Activated T-helper 1 cell treated with anti-CD3 and anti-CD28 coated beads, Interleukin-12 subunit alpha, Interleukin-12 subunit beta, Interleukin-2, Interleukin-4 antibody, amounts not matched to agents 30 ng/mL and 10 ng/mL and 1 ng/mL, durations not matched to agents 14 hours and 24 hours and 36 hours (primary cell): Measurements from ENCODE around the gene SCYL3. TPM values are rescaled to one million over a fixed set of nuclear protein-coding genes. Genes with fewer than 3 reads are reported as not detected.

Source experiments
- DNase-seq: peaks from one replicate; pipeline ENCODE4 v3.0.0; 2021; ENCODE audit warnings: low spot score
- H3K27ac Mint-ChIP-seq: one replicate; pipeline ENCODE4 v1.8.0; 2021; ENCODE audit warnings: mild to moderate bottlenecking, mixed read lengths
- H3K27me3 Mint-ChIP-seq: one replicate; pipeline ENCODE4 v1.8.0; 2022; ENCODE audit warnings: mild to moderate bottlenecking, moderate library complexity, mixed read lengths; ENCODE audit not compliant: insufficient read depth
- H3K36me3 Mint-ChIP-seq: one replicate; pipeline ENCODE4 v1.8.0; 2021; ENCODE audit warnings: low read depth, mixed read lengths
- H3K4me1 Mint-ChIP-seq: one replicate; pipeline ENCODE4 v1.8.0; 2021; ENCODE audit warnings: low read depth, mixed read lengths
- H3K4me3 Mint-ChIP-seq: one replicate; pipeline ENCODE4 v1.8.0; 2021; ENCODE audit warnings: mild to moderate bottlenecking, moderate library complexity, mixed read lengths
- H3K9me3 Mint-ChIP-seq: one replicate; pipeline ENCODE4 v1.8.0; 2021; ENCODE audit warnings: mixed read lengths
- intact Hi-C: fragments of 100-400 bp; cut with micrococcal nuclease; formaldehyde crosslinking; loops from one replicate; pipeline ENCODE4 v1.15.1; 2024
- total RNA-seq: library from RNA; stranded (reverse); gene quantifications from 2 replicates; pipeline ENCODE4 v1.2.3, GENCODE V29; 2022

SCYL3 gene
- total RNA-seq, 1 donor from 2014 or later = 11.8 TPM

GRCh38 chr1:169892927-169893644 is 610 bp downstream of the SCYL3 start:
- Mint-ChIP-seq H3K4me3 (peak overlapping the region; percentile 81), H3K27ac (peak overlapping the region; percentile 70), H3K36me3 (peaks cover 18% of the 10 kb centered on the region), H3K27me3 (peaks cover 9% of the 10 kb centered on the region), H3K4me1 (peaks cover 58% of the 10 kb centered on the region), H3K9me3 (no peaks in the 10 kb centered on the region)
- DNase-seq = no peak
- intact Hi-C loops = loop anchor here (1.0 to 5.0 kb wide), 8 partner anchors 98 to 1957 kb away; partner anchors contain the start of genes DCAF6, KIFAP3, PRRC2C and VAMP4

DNA sequence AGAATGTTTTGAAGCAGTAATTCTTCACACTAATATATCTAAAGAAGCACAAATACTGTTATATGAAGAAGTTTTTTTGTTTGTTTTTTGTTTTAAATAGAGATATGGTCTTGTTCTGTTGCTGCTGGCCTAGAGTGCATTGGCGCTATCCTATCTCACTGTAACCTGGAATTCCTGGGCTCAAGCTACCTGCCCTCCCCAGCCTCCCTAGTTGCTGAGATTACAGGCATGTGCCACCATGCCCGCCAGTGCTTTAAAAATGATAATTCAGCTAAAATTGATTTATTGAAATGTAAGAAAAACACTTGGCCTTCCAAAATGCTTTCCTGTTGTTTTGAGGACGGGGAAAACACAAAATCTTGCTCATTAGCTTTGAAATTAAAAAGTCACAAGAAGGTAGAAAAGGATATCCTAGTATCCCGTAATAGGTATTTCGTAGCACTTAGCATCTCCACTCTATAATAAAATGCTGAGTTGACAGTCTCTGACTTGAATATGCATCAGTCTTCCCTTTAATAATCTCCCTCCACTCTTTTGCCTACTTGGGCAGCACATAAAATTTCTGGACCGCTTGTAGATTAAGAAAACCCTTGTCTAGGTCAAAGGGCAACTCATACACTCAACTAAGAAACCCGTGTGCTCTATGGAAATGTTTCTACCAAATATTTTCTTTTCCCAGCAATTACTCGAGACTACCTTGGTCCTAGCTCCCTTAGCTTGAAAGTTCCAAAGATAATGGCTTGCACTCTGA is 1.3 kb downstream of the SCYL3 start:
- Mint-ChIP-seq H3K4me1 (peaks cover 59% of the 10 kb centered on the region), H3K9me3 (no peaks in the 10 kb centered on the region)
- no peak for DNase-seq

GRCh38 chr1:169891539-169891885 is 2.2 kb downstream of the SCYL3 start:
- peaks cover 23% of the 10 kb centered on the region for H3K36me3 Mint-ChIP-seq
- peaks cover 2% of the 10 kb centered on the region for H3K27me3 Mint-ChIP-seq
- H3K4me3 Mint-ChIP-seq = peak overlapping the region; percentile 81
- H3K27ac Mint-ChIP-seq = peak overlapping the region; percentile 97
- no peak for DNase-seq
- peaks cover 59% of the 10 kb centered on the region for H3K4me1 Mint-ChIP-seq
- intact Hi-C loops = loop anchor here (1.0 to 5.0 kb wide), 6 partner anchors 194 to 1901 kb away; partner anchors contain the start of genes PRRC2C and VAMP4
- no peaks in the 10 kb centered on the region for H3K9me3 Mint-ChIP-seq

More for the DNA sequence above, 1.3 kb downstream of the SCYL3 start:
- Mint-ChIP-seq H3K4me3 (peak overlapping the region; percentile 81), H3K36me3 (peaks cover 20% of the 10 kb centered on the region), H3K27ac (peak overlapping the region; percentile 70), H3K27me3 (peaks cover 6% of the 10 kb centered on the region)
- intact Hi-C loops = loop anchor here (5.0 kb wide), 4 partner anchors 195 to 1900 kb away; partner anchors contain the start of genes PRRC2C and VAMP4

DNA sequence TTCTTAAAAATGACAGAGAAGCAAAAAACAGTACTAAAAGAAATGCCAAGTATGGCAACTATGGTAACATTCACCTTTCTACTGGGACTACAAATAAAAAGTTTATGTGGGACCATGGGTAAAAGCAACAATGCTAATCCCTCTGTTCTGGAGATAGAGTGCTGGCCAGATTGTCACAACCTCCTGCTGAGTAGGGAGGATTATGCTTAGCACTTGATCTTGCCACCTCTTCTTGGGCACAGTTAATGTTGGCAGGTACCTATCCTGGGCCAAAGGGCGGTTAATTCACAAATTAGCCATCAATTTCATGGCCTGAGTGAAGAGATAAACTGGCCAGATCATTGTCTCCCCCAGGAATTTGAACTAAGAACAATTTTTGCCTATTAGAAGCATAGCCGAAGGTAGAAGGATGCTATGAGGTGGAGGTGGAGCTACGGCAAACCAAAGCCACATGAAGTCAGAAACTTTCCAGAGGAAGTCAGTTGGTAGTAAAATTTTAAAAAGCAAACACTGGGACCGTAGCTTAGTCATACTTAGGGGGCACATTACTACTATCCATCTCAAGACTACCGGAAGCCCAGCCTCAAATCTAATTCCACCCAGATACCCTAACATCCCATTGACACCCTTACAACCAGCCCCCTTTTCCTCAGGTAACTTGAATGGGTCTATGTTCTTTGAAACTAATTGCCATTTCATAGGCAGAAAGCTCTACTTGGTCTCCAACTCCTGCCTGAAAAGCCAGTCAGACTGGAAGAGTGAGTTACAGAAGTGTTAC is 2.7 kb downstream of the SCYL3 start:
- no peaks in the 10 kb centered on the region for H3K9me3 Mint-ChIP-seq
- DNase-seq = peak; percentile 36
- intact Hi-C loops = loop anchor here (1.0 to 5.0 kb wide), 6 partner anchors 194 to 1901 kb away; partner anchors contain the start of genes PRRC2C and VAMP4
- H3K27me3 Mint-ChIP-seq = peaks cover 2% of the 10 kb centered on the region
- H3K4me3 Mint-ChIP-seq = peak overlapping the region; percentile 81
- peak overlapping the region; percentile 97 for H3K27ac Mint-ChIP-seq
- peaks cover 59% of the 10 kb centered on the region for H3K4me1 Mint-ChIP-seq
- H3K36me3 Mint-ChIP-seq = peaks cover 28% of the 10 kb centered on the region

GRCh38 chr1:169889871-169890270 is 3.8 kb downstream of the SCYL3 start:
- H3K27ac Mint-ChIP-seq = no peak overlapping the region
- H3K36me3 Mint-ChIP-seq = peaks cover 35% of the 10 kb centered on the region
- intact Hi-C loops = loop anchor here (5.0 kb wide), 4 partner anchors 193 to 1902 kb away; partner anchors contain the start of genes PRRC2C and VAMP4
- no peak for DNase-seq
- H3K9me3 Mint-ChIP-seq = no peaks in the 10 kb centered on the region
- H3K4me1 Mint-ChIP-seq = peaks cover 57% of the 10 kb centered on the region
- no peak overlapping the region for H3K4me3 Mint-ChIP-seq
- peaks cover 2% of the 10 kb centered on the region for H3K27me3 Mint-ChIP-seq

DNA sequence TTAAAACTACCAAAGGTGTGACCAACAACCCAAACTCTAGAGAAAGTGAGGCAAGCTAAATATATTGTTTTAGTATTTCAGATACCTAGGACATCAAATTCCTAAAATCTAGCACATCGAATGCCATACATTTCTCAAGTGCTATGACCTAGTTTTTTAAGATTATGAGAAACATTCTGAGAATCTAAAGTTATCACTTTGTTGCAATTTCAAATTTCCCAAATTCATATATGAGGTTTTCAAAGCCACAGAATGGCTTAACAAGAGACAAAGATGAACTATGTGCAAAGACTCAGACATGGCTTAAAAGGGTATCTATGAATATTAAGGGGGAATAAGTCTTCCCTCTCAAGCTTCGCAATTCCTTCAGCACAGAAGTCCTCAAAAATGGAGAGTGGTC is 6.8 kb downstream of the SCYL3 start:
- Mint-ChIP-seq H3K36me3 (peaks cover 41% of the 10 kb centered on the region), H3K4me1 (peaks cover 50% of the 10 kb centered on the region), H3K27me3 (no peaks in the 10 kb centered on the region), H3K27ac (no peak overlapping the region), H3K4me3 (no peak overlapping the region), H3K9me3 (no peaks in the 10 kb centered on the region)
- no peak for DNase-seq
- intact Hi-C loops = no loop called here

DNA sequence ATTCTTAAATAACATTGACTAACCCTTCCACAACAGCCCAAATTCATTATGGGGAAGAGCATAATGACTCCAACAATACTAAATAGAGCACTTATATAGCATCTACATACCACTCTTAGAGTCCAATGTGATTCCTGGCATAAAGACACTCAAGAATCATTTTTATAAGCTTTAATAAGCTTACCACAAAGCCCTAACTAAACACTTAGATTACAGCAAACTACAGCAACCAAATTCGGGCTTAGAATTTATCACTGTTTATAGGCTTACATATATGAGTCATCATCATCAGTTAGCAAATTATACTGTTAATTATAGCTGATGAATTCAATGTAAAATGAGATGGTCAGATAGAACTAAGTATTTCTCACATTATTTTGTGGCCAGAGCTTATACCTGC is 7.3 kb downstream of the SCYL3 start:
- Mint-ChIP-seq H3K36me3 (peaks cover 43% of the 10 kb centered on the region), H3K9me3 (no peaks in the 10 kb centered on the region), H3K27me3 (no peaks in the 10 kb centered on the region), H3K4me1 (peaks cover 46% of the 10 kb centered on the region), H3K4me3 (no peak overlapping the region), H3K27ac (no peak overlapping the region)
- intact Hi-C loops = no loop called here
- DNase-seq = no peak

DNA sequence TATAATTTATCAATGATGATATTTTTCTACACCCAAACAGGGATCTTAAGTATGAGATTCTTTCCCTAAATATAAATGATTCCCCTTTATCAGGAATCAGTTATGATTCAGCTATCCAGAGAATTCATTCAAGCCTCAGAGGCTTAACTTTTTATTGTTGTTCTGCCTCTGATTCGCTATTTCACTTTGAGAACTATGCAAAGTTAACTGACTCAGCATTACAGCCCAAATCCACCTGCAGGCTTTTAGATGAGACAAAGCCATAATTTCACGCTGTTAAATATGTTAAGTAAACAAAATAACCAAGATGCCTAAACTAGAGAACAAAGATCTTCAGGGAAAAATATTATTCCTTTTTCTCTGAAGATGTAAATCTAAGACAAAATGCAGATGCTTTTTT is 8.5 kb downstream of the SCYL3 start:
- no peak overlapping the region for H3K4me3 Mint-ChIP-seq
- H3K36me3 Mint-ChIP-seq = peaks cover 41% of the 10 kb centered on the region
- no peak overlapping the region for H3K27ac Mint-ChIP-seq
- intact Hi-C loops = no loop called here
- DNase-seq = no peak
- H3K9me3 Mint-ChIP-seq = no peaks in the 10 kb centered on the region
- peaks cover 34% of the 10 kb centered on the region for H3K4me1 Mint-ChIP-seq
- H3K27me3 Mint-ChIP-seq = no peaks in the 10 kb centered on the region

GRCh38 chr1:169884634-169885033 is 9.1 kb downstream of the SCYL3 start:
- Mint-ChIP-seq H3K36me3 (peaks cover 41% of the 10 kb centered on the region), H3K27me3 (no peaks in the 10 kb centered on the region), H3K27ac (no peak overlapping the region), H3K9me3 (no peaks in the 10 kb centered on the region), H3K4me3 (no peak overlapping the region), H3K4me1 (peaks cover 29% of the 10 kb centered on the region)
- DNase-seq = no peak
- intact Hi-C loops = no loop called here

DNA sequence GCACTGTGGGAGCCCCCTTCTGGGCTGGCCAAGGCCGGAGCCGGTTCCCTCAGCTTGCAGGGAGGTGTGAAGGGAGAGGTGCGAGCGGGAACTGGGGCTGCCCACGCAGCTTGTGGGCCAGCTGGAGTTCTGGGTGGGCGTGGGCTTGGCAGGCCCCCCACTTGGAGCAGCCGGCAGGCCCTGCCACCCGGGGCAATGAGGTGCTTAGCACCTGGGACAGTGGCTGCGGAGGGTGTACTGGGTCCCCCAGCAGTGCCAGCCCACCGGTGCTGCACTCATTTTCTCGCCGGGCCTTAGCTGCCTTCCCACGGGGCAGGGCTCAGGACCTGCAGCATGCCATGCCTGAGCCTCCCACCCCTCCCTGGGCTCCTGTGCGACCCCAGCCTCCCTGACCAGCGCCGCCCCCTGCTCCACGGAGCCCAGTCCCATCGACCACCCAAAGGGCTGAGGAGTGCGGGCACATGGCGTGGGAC is 11.6 kb downstream of the SCYL3 start:
- H3K4me3 Mint-ChIP-seq = no peak overlapping the region
- H3K36me3 Mint-ChIP-seq = peaks cover 34% of the 10 kb centered on the region
- DNase-seq = no peak
- intact Hi-C loops = no loop called here
- H3K27ac Mint-ChIP-seq = no peak overlapping the region
- no peaks in the 10 kb centered on the region for H3K9me3 Mint-ChIP-seq
- H3K4me1 Mint-ChIP-seq = peaks cover 13% of the 10 kb centered on the region
- H3K27me3 Mint-ChIP-seq = no peaks in the 10 kb centered on the region

DNA sequence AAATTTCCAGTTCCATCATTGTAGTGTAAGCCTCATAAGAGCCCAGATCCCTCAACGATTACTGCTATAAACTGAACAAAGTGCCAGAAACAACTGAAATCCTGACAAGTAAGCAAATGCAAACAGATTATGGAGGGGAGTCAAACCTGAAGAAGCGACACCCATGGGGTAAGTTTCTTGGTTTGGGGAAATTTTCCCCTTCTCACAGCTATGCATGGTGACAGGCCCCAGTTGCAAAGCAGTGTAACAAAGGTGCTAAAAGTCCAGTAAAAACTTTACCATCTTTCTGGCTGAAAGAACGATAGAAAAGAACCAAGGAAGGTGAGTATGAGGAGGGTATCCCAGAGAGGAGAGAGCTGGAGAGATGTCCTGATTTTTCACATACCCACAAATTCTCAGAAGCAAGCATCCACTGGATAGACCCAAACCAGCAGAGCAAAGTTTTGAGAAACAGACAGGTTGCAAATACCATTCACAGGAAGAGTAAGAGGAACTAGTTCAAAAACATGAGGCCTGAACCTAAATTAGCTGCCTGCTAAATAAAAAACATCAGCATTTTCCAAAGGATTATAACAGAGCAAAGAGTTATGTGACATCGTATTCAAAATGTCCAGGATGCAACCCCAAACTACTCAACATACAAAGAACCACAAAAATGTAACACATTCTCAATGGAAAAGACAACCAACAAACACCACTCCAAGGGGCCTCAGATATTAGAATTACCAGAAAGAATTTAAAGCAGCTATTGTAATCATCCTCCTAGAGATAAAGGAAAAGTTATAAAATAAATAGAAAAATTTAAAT is 14.5 kb downstream of the SCYL3 start:
- Mint-ChIP-seq H3K36me3 (peaks cover 36% of the 10 kb centered on the region), H3K4me1 (peaks cover 10% of the 10 kb centered on the region), H3K4me3 (no peak overlapping the region), H3K27ac (peak overlapping the region; percentile 8), H3K9me3 (no peaks in the 10 kb centered on the region), H3K27me3 (no peaks in the 10 kb centered on the region)
- no peak for DNase-seq
- intact Hi-C loops = no loop called here

GRCh38 chr1:169878498-169878897 is 15.2 kb downstream of the SCYL3 start:
- Mint-ChIP-seq H3K27me3 (no peaks in the 10 kb centered on the region), H3K27ac (no peak overlapping the region)

More at GRCh38 chr1:169878498-169878897, 15.2 kb downstream of the SCYL3 start:
- Mint-ChIP-seq H3K4me1 (peaks cover 17% of the 10 kb centered on the region), H3K9me3 (no peaks in the 10 kb centered on the region), H3K4me3 (no peak overlapping the region), H3K36me3 (peaks cover 43% of the 10 kb centered on the region)
- intact Hi-C loops = no loop called here
- no peak for DNase-seq
